Measurements from ENCODE around the gene TELO2.

- TF ChIP-seq, protein P1, sequence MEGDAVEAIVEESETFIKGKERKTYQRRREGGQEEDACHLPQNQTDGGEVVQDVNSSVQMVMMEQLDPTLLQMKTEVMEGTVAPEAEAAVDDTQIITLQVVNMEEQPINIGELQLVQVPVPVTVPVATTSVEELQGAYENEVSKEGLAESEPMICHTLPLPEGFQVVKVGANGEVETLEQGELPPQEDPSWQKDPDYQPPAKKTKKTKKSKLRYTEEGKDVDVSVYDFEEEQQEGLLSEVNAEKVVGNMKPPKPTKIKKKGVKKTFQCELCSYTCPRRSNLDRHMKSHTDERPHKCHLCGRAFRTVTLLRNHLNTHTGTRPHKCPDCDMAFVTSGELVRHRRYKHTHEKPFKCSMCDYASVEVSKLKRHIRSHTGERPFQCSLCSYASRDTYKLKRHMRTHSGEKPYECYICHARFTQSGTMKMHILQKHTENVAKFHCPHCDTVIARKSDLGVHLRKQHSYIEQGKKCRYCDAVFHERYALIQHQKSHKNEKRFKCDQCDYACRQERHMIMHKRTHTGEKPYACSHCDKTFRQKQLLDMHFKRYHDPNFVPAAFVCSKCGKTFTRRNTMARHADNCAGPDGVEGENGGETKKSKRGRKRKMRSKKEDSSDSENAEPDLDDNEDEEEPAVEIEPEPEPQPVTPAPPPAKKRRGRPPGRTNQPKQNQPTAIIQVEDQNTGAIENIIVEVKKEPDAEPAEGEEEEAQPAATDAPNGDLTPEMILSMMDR (IDR thresholded peaks at IDR 0.05; ENCODE audit: low read depth, low read length, poor library complexity, severe bottlenecking): no peak
- no peak for TF ChIP-seq EZH2phosphoT487 (IDR thresholded peaks at IDR 0.05; ENCODE audit: borderline replicate concordance, low read length)
Measured at GRCh38 chr16:1474796-1475551, 18.2 kb upstream of the TELO2 start, which contains the start of gene CLCN7.
